Liver (tissue), 3 donors: Measurements from ENCODE around the gene ACSBG1.

Source experiments
- CTCF ChIP-seq: fragments of 150-350 bp; IDR thresholded peaks from 2 replicates; pipeline ENCODE4 v1.5.1; 2017; ENCODE audit warnings: improper control_type of control experiment, low read depth, low read length; ENCODE audit not compliant: missing input control
- GABPA ChIP-seq, 2 donors: IDR thresholded peaks in 1 of 2; conservative IDR thresholded peaks in 1 of 2; 2 replicates each; pipeline ENCODE4 v1.6.1; 2016; ENCODE audit warnings: antibody characterized with exemption in 2 of 2, mild to moderate bottlenecking in 1 of 2, moderate library complexity in 1 of 2
- SP1 ChIP-seq: IDR thresholded peaks from 2 replicates; pipeline ENCODE4 v1.6.1; 2018; ENCODE audit warnings: antibody characterized with exemption, mild to moderate bottlenecking
- TAF1 ChIP-seq: conservative IDR thresholded peaks from 2 replicates; pipeline ENCODE4 v1.6.1; 2016; ENCODE audit warnings: antibody characterized with exemption, mild to moderate bottlenecking
- donor health status: healthy.
- donor health status: healthy.

- TF ChIP-seq CTCF (no peak), SP1 (no peak), TAF1 (no peak), GABPA (IDR thresholded peaks at IDR 0.05 in 1 of 2, conservative IDR thresholded peaks at IDR 0.05 in 1 of 2) (no peak)
These were observed 77.2 kb downstream of the ACSBG1 start for GRCh38 chr15:78157203-78157602.
